Stomach (tissue), 9 donors: Measurements from ENCODE around the gene EWSR1. TPM values are rescaled to one million over a fixed set of nuclear protein-coding genes. Genes with fewer than 3 reads are reported as not detected.

Experiments
- DNase-seq, 2 donors: peaks; one replicate each; pipeline versions ENCODE4 v3.0.0 to v3.0.0-alpha.2; 2013 to 2019
- H3K27ac ChIP-seq, 5 donors: fragments of 200-600 bp in 4 of 5; sonication (generic) in 4 of 5; one replicate each; pipeline ENCODE4 v1.5.1; 2013 to 2019; ENCODE audit warnings: mild to moderate bottlenecking in 1 of 5, moderate library complexity in 1 of 5
- H3K27me3 ChIP-seq, 3 donors: fragments of 200-600 bp; sonication (generic); one replicate each; pipeline ENCODE4 v1.5.1; 2017 to 2019; ENCODE audit warnings: mixed run types in 1 of 3
- H3K36me3 ChIP-seq, 4 donors: fragments of 200-600 bp; sonication (generic); 1 replicate in 3 of 4; 2 replicates in 1 of 4; pipeline ENCODE4 v1.5.1; 2016 to 2019
- H3K4me1 ChIP-seq, 4 donors: fragments of 200-600 bp; sonication (generic); one replicate each; pipeline ENCODE4 v1.5.1; 2016 to 2019
- H3K4me3 ChIP-seq, 4 donors: fragments of 200-600 bp; sonication (generic) in 3 of 4; one replicate each; pipeline ENCODE4 v1.5.1; 2016 to 2019; ENCODE audit warnings: mild to moderate bottlenecking in 1 of 4
- H3K9me3 ChIP-seq, 4 donors: fragments of 200-600 bp; sonication (generic); one replicate each; pipeline ENCODE4 v1.5.1; 2016 to 2019
- EP300 ChIP-seq: sonication (generic); formaldehyde crosslinking; IDR thresholded peaks from one replicate; pipeline ENCODE4 v1.6.1; 2017; ENCODE audit warnings: antibody characterized with exemption
- POLR2A ChIP-seq, 4 donors: fragments of 450-650 bp; IDR thresholded peaks; one replicate each; pipeline ENCODE4 v1.6.1; 2016; ENCODE audit warnings: antibody characterized with exemption in 4 of 4, control low read depth in 2 of 4, mild to moderate bottlenecking in 1 of 4, moderate library complexity in 1 of 4
- POLR2AphosphoS5 ChIP-seq, 3 donors: sonication (generic); formaldehyde crosslinking; IDR thresholded peaks; one replicate each; pipeline ENCODE4 v1.6.1; 2016; ENCODE audit warnings: antibody characterized with exemption in 3 of 3
- WGBS, 5 donors: extraction: QIAGEN DNeasy Blood & Tissue Kit in 3 of 5; methylation state at CpG; one replicate each; pipeline versions ENCODE4 v1.1.5 to v1.1.7; 2013 to 2018; 5-methylcytosine and 5-hydroxymethylcytosine counted together
- intact Hi-C: fragments of 100-400 bp; cut with DNase I; formaldehyde crosslinking; loops from one replicate; pipeline ENCODE4 v1.15.1; 2023; ENCODE audit warnings: low total_unique reads
- polyA plus RNA-seq, 3 donors: library from polyadenylated mRNA; stranded (reverse); fragments of 200-250 nt; gene quantifications; one replicate each; pipeline ENCODE4 v1.2.3, GENCODE V29; 2013
- total RNA-seq, 5 donors: library from RNA; depleted of rRNA; stranded (reverse); fragments of >200 nt; gene quantifications; one replicate each; pipeline versions ENCODE4 v1.1.0 to v1.2.3, GENCODE V29; 2014 to 2016
- TF ChIP-seq, protein P1 (sequence below), 7 experiments: fragments of 450-650 bp in 4 of 7; fragments of 200-600 bp in 3 of 7; sonication (generic) in 3 of 7; IDR thresholded peaks; one replicate each; pipeline ENCODE4 v1.5.1; 2016 to 2019; ENCODE audit warnings: antibody characterized with exemption in 7 of 7, control low read depth in 2 of 7, mild to moderate bottlenecking in 1 of 7
- donor health status: healthy with polysubstance abuse.
- donor health status: Bipolar disorder and iron deficiency.
- donor health status: healthy.

Gene EWSR1
- total and polyA plus RNA-seq, 8 donors, result 97.7 to 376 (median 161) TPM

DNA sequence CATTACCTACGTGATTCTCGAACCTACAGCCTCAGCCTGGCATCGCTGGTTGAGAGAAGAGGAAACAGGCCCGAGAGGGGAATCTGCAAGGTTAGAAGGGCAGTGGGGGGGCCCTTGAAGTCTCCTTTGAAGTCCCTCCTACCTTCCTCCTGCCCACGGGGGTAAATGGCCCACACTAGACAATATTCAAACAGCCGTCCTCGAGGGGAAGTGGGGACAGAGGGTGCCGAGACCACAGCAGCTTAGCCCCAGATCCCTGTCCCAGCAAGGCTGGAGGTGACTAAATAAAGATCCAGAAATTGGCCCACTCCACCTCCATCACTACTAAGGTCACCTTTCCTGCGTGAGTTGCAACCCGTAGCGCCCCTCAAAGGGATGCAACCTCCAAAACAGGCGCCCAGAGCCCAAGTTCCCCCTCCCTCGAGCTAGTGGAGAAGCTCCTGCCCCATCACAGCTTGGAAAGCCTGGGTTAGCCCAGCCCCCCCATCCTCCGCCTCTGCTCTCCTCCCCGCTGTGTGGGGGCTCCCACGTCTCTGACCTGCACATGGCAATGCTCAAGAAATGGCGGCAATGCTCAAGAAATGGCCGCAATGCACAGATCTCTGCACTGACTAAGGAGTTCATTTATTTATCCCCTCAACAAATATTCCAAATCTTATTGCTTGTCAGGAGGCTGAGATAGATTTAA lies 48.2 kb downstream of the EWSR1 start:
- Histone ChIP-seq H3K27me3 (peaks cover 15 to 45% (median 40%) of the 10 kb centered on the region in 3 donors), H3K4me3 (no peak overlapping the region), H3K9me3 (no peaks in the 10 kb centered on the region), H3K4me1 (peaks cover 35 to 44% (median 41%) of the 10 kb centered on the region in 4 donors), H3K27ac (no peak overlapping the region), H3K36me3 (no peaks in the 10 kb centered on the region)
- intact Hi-C loops, result no loop called here
- TF ChIP-seq, protein P1, sequence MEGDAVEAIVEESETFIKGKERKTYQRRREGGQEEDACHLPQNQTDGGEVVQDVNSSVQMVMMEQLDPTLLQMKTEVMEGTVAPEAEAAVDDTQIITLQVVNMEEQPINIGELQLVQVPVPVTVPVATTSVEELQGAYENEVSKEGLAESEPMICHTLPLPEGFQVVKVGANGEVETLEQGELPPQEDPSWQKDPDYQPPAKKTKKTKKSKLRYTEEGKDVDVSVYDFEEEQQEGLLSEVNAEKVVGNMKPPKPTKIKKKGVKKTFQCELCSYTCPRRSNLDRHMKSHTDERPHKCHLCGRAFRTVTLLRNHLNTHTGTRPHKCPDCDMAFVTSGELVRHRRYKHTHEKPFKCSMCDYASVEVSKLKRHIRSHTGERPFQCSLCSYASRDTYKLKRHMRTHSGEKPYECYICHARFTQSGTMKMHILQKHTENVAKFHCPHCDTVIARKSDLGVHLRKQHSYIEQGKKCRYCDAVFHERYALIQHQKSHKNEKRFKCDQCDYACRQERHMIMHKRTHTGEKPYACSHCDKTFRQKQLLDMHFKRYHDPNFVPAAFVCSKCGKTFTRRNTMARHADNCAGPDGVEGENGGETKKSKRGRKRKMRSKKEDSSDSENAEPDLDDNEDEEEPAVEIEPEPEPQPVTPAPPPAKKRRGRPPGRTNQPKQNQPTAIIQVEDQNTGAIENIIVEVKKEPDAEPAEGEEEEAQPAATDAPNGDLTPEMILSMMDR (IDR thresholded peaks at IDR 0.05), result no peak
- TF ChIP-seq POLR2AphosphoS5 (IDR thresholded peaks at IDR 0.05) (no peak), EP300 (no peak), POLR2A (IDR thresholded peaks at IDR 0.05) (no peak)
- DNase-seq, result no peak
- 56 to 64% (median 61%) methylated on average over 17 to 18 of the region's 18 CpGs for WGBS, 5 donors

DNA sequence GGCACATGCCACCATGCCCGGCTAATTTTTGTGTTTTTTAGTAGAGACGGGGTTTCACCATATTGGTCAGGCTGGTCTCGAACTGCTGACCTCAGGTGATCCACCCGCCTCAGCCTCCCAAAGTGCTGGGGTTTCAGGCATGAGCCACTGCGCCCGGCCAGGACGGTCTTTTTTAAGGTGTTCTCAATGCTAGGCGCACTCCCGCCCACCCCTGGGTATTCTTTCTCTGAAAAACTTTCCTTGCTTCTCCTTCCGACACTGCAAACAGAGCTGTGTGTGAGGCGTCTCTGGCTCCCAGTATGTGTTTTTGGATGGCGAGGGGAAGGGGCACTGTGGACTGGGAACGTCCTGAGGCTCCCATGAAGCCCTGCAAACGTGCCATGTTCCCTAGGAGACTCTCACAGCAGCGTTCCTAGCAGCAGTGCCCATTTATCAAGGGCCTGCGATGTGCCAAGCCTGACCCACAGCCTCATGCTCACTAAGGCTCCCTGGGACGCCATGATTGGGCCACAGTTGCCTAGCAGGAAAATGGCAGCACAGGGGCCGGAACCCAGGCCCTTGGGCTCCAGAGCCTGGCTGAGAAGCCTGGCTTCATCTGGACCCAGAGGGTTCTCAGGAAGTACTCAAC lies 49.9 kb downstream of the EWSR1 start:
- TF ChIP-seq POLR2AphosphoS5 (IDR thresholded peaks at IDR 0.05), result no peak
- TF ChIP-seq, protein P1 (IDR thresholded peaks at IDR 0.05), result no peak
- TF ChIP-seq POLR2A (IDR thresholded peaks at IDR 0.05), result no peak
- no peak for TF ChIP-seq EP300
- Histone ChIP-seq H3K4me1 (peaks cover 29 to 40% (median 31%) of the 10 kb centered on the region in 4 donors), H3K27ac (no peak overlapping the region), H3K4me3 (no peak overlapping the region), H3K27me3 (peaks cover 15 to 42% (median 39%) of the 10 kb centered on the region in 3 donors), H3K9me3 (no peaks in the 10 kb centered on the region), H3K36me3 (no peaks in the 10 kb centered on the region)
- intact Hi-C loops, result no loop called here
- 89 to 95% (median 93%) methylated on average over 17 to 18 of the region's 18 CpGs for WGBS, 5 donors
- DNase-seq, result no peak

DNA sequence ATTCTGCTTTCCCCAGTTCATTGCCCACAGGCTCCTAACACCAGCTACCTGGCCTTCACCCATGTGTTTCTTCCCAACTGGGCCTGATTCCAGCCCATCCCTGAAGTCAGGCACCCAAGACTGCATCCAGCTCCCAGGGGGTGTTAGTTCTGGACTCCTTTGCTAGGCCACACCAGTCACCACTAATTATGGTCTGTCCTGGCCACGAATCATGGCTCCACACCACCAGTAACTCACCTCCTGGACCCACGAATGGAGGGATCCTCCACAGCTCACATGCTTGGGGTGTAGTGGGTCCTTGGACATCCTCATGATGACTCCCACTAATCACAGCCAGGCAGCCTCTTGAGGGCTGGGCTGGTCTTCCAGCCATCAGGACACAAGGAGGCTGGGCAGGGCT lies 51.0 kb downstream of the EWSR1 start:
- no peaks in the 10 kb centered on the region for H3K36me3 ChIP-seq
- DNase-seq, result no peak
- intact Hi-C loops, result no loop called here
- peaks cover 18 to 28% (median 20%) of the 10 kb centered on the region in 4 donors for H3K4me1 ChIP-seq
- no peak overlapping the region for H3K27ac ChIP-seq
- WGBS, 5 donors, result 79 to 95% (median 88%) methylated on average over 2 of the region's 2 CpGs
- no peak overlapping the region for H3K4me3 ChIP-seq
- peaks cover 15 to 31% (median 28%) of the 10 kb centered on the region in 3 donors for H3K27me3 ChIP-seq
- no peaks in the 10 kb centered on the region for H3K9me3 ChIP-seq
- no peak for TF ChIP-seq POLR2A (IDR thresholded peaks at IDR 0.05)
- no peak for TF ChIP-seq POLR2AphosphoS5 (IDR thresholded peaks at IDR 0.05)
- TF ChIP-seq, protein P1 (IDR thresholded peaks at IDR 0.05), result no peak
- TF ChIP-seq EP300, result no peak

DNA sequence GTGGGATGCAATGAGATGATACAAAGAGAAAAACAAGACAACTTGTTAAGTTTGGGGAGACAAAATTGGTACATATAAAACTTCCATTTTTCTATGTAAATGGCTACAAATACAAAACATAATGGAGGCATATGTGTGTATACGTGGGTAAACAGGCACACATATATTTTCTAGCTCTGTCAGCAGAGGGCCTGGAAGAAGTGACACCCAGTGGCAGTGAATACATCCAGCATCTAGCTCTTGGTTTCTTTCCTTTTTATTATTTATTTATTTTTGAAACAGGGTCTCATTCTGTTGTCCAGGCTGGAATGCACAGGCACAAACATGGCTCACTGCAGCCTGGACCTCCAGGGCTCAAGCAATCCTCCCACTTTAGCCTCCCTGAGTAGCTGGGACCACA lies 52.5 kb downstream of the EWSR1 start:
- intact Hi-C loops, result no loop called here

More for the DNA sequence above, 52.5 kb downstream of the EWSR1 start:
- Histone ChIP-seq H3K4me3 (no peak overlapping the region), H3K27ac (no peak overlapping the region), H3K4me1 (peaks cover 3 to 14% (median 5%) of the 10 kb centered on the region in 4 donors), H3K27me3 (peaks cover 9 to 16% (median 13%) of the 10 kb centered on the region in 3 donors), H3K9me3 (no peaks in the 10 kb centered on the region), H3K36me3 (no peaks in the 10 kb centered on the region)
- 50 to 81% (median 60%) methylated on average over 1 of the region's 1 CpG for WGBS, 5 donors
- TF ChIP-seq, protein P1 (IDR thresholded peaks at IDR 0.05), result no peak
- TF ChIP-seq POLR2A (IDR thresholded peaks at IDR 0.05) (no peak), POLR2AphosphoS5 (IDR thresholded peaks at IDR 0.05) (no peak), EP300 (no peak)
- no peak for DNase-seq
